ENCODE data around the gene TOP1. TPM values are rescaled to one million over a fixed set of nuclear protein-coding genes. Genes with fewer than 3 reads are reported as not detected.
A peak's percentile ranks its signal among the peaks of the same experiment; 100 is the strongest.

Gene TOP1
- total RNA-seq, 2 experiments from 2014 or later = 37.6 to 41.7 TPM

- no peaks in the 10 kb centered on the region for H3K27me3 ChIP-seq (ENCODE audit: control insufficient read depth in 1 of 2, insufficient read depth in 2 of 2, low read length in 2 of 2)
- no peak overlapping the region for H3K4me3 ChIP-seq (ENCODE audit: low read length)
- ChIA-PET CTCF (no interaction called here), POLR2A (interaction anchor here (0.8 to 1.0 kb wide), 2 partner anchors 11 to 15 kb away, joined by 3 read pairs; no protein-coding TSS in a partner anchor)
- TF ChIP-seq CTCF (IDR thresholded peaks at IDR 0.05) = no peak
- no peaks in the 10 kb centered on the region for H3K27me3 Mint-ChIP-seq
- no peak for ATAC-seq (ENCODE audit: poor library complexity)
- peaks cover 80% of the 10 kb centered on the region for H3K4me1 Mint-ChIP-seq (ENCODE audit: low read depth)
- H3K4me3 Mint-ChIP-seq = no peak overlapping the region
- H3K27ac Mint-ChIP-seq = no peak overlapping the region
- no peaks in the 10 kb centered on the region for H3K9me3 ChIP-seq (ENCODE audit: control insufficient read depth in 1 of 2, insufficient read depth in 1 of 2, low read length in 2 of 2)
- peaks cover 31% of the 10 kb centered on the region for H3K36me3 ChIP-seq (ENCODE audit: insufficient read depth, low read length)
- no peak for DNase-seq
- H3K9me3 Mint-ChIP-seq = no peaks in the 10 kb centered on the region
- no peaks in the 10 kb centered on the region for H3K4me1 ChIP-seq (ENCODE audit: insufficient read depth, low read length)
- peaks cover 72% of the 10 kb centered on the region for H3K36me3 Mint-ChIP-seq (ENCODE audit: low read depth)
- no peak overlapping the region for H3K27ac ChIP-seq (ENCODE audit: low read depth in 1 of 2, low read length in 2 of 2)
- intact Hi-C loops (cut with DNase I, micrococcal nuclease) = no loop called here
Measured at GRCh38 chr20:41061155-41061554, 32.5 kb downstream of the TOP1 start.

- H3K4me3 Mint-ChIP-seq = no peak overlapping the region
- ChIA-PET POLR2A (interaction anchor here (0.8 kb wide), 1 partner anchor 14 kb away, joined by 3 read pairs; no protein-coding TSS in a partner anchor), CTCF (no interaction called here)
- no peaks in the 10 kb centered on the region for H3K27me3 Mint-ChIP-seq
- Histone ChIP-seq H3K9me3 (ENCODE audit: control insufficient read depth in 1 of 2, insufficient read depth in 1 of 2, low read length in 2 of 2) (no peaks in the 10 kb centered on the region), H3K4me3 (ENCODE audit: low read length) (no peak overlapping the region), H3K36me3 (ENCODE audit: insufficient read depth, low read length) (peaks cover 43% of the 10 kb centered on the region), H3K27ac (ENCODE audit: low read depth in 1 of 2, low read length in 2 of 2) (no peak overlapping the region), H3K27me3 (ENCODE audit: control insufficient read depth in 1 of 2, insufficient read depth in 2 of 2, low read length in 2 of 2) (no peaks in the 10 kb centered on the region), H3K4me1 (ENCODE audit: insufficient read depth, low read length) (no peaks in the 10 kb centered on the region)
- no peak for TF ChIP-seq CTCF (IDR thresholded peaks at IDR 0.05)
- H3K27ac Mint-ChIP-seq = peak overlapping the region; percentile 9
- H3K4me1 Mint-ChIP-seq (ENCODE audit: low read depth) = peaks cover 80% of the 10 kb centered on the region
- peaks cover 84% of the 10 kb centered on the region for H3K36me3 Mint-ChIP-seq (ENCODE audit: low read depth)
- ATAC-seq (ENCODE audit: poor library complexity) (no peak), DNase-seq (no peak)
- no peaks in the 10 kb centered on the region for H3K9me3 Mint-ChIP-seq
- intact Hi-C loops (cut with DNase I, micrococcal nuclease) = no loop called here
Measured at GRCh38 chr20:41063442-41063841, 34.8 kb downstream of the TOP1 start.

- H3K9me3 Mint-ChIP-seq = no peaks in the 10 kb centered on the region
- Histone ChIP-seq H3K9me3 (ENCODE audit: control insufficient read depth in 1 of 2, insufficient read depth in 1 of 2, low read length in 2 of 2) (no peaks in the 10 kb centered on the region), H3K4me3 (ENCODE audit: low read length) (no peak overlapping the region), H3K27ac (ENCODE audit: low read depth in 1 of 2, low read length in 2 of 2) (no peak overlapping the region), H3K4me1 (ENCODE audit: insufficient read depth, low read length) (no peaks in the 10 kb centered on the region), H3K36me3 (ENCODE audit: insufficient read depth, low read length) (peaks cover 53% of the 10 kb centered on the region), H3K27me3 (ENCODE audit: control insufficient read depth in 1 of 2, insufficient read depth in 2 of 2, low read length in 2 of 2) (no peaks in the 10 kb centered on the region)
- H3K27me3 Mint-ChIP-seq = no peaks in the 10 kb centered on the region
- DNase-seq (no peak), ATAC-seq (ENCODE audit: poor library complexity) (no peak)
- peaks cover 81% of the 10 kb centered on the region for H3K36me3 Mint-ChIP-seq (ENCODE audit: low read depth)
- H3K4me1 Mint-ChIP-seq (ENCODE audit: low read depth) = peaks cover 77% of the 10 kb centered on the region
- intact Hi-C loops (cut with DNase I, micrococcal nuclease) = no loop called here
- H3K4me3 Mint-ChIP-seq = no peak overlapping the region
- TF ChIP-seq CTCF (IDR thresholded peaks at IDR 0.05) = no peak
- POLR2A ChIA-PET = interaction anchor here (0.6 kb wide), 1 partner anchor 8 kb away, joined by 3 read pairs; no protein-coding TSS in a partner anchor
- H3K27ac Mint-ChIP-seq = no peak overlapping the region
- CTCF ChIA-PET = no interaction called here
Measured at GRCh38 chr20:41064377-41064776, 35.8 kb downstream of the TOP1 start.
